ENCODE results near the gene ABR.
"Not testable (repeated sequence)": the region's sequence is repeated elsewhere in the genome, so short reads cannot be mapped to it uniquely, and the experiment has no call there.

ABR gene

DNA sequence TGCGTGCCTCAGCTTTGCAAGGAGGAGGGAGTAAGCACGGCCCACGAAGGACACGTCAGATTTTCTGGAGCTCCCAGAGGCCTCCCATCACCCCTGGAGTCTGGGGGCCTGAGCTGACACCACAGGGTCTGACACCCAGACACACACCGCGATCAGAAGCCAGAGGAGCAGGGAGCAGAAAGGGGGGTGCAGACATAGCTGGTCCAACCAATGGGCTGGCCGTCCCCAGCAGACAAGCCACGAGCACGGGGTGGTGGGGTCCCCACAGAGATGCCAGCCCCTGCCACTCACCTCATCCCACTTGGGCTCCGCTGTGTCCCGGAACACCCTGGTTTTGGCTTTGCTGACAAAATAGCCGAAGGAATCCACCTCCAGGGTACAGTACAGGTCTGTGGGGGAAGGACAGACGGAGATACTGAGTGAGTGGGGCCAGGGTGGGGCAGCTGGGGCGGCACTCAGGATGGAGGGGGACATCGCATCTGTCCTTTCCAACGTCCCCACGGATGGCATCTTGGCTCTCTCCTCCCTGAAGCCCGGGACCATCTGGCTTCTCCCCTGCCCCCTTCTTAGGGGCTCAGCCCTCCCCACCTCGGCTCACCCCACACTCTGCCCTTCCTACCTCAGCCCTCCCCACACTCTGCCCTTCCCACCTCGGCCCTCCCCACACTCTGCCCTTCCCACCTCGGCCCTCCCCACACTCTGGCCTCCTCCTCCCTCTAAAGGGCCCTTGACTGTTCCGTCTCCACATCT, 129.4 kb downstream of the ABR start:
- no peak overlapping the region for H3K27ac ChIP-seq
- no peak for TF ChIP-seq ZFX (IDR thresholded peaks at IDR 0.05)
- TF ChIP-seq, protein P1, sequence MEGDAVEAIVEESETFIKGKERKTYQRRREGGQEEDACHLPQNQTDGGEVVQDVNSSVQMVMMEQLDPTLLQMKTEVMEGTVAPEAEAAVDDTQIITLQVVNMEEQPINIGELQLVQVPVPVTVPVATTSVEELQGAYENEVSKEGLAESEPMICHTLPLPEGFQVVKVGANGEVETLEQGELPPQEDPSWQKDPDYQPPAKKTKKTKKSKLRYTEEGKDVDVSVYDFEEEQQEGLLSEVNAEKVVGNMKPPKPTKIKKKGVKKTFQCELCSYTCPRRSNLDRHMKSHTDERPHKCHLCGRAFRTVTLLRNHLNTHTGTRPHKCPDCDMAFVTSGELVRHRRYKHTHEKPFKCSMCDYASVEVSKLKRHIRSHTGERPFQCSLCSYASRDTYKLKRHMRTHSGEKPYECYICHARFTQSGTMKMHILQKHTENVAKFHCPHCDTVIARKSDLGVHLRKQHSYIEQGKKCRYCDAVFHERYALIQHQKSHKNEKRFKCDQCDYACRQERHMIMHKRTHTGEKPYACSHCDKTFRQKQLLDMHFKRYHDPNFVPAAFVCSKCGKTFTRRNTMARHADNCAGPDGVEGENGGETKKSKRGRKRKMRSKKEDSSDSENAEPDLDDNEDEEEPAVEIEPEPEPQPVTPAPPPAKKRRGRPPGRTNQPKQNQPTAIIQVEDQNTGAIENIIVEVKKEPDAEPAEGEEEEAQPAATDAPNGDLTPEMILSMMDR (conservative IDR thresholded peaks at IDR 0.05): no peak

DNA sequence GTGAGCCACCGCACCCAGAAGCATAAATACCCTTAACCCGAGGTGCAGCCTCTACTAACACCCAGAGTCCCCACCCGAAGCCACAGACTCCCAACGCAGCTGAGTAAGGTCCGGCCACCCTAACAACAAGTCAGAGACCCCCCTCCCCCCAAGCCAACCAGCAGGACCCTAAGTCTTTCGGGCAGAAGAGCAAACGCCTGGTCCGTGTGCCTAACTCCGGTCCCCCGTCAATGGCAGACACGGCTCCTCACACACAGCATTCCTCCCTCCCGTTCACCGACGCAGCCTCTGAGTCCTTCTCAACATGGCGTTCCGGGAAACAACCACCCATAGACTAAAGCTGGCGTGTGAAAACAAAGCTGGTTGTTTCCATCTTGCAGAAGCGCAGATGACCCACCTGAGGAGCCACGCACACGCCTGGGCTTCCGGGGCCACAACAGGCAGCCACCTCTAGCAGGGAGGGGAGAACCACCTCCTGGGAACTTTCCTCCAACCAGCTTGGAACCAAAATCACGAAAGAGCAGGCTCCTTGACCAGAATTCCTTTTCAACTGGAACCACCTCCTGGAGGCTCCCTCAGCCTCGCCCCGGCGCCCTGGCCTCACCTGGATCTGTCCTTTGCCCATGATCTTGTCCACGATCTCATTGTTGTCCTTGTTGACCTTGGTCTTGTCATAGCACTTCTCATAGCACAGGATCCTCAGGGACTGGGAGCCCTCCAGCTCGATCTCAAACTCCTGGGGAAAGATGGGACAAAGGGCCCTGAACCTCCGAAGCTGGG, 130.1 kb downstream of the ABR start:
- no peak for TF ChIP-seq ZFX (IDR thresholded peaks at IDR 0.05)
- TF ChIP-seq, protein P1 (conservative IDR thresholded peaks at IDR 0.05): no peak
- H3K27ac ChIP-seq: no peak overlapping the region

DNA sequence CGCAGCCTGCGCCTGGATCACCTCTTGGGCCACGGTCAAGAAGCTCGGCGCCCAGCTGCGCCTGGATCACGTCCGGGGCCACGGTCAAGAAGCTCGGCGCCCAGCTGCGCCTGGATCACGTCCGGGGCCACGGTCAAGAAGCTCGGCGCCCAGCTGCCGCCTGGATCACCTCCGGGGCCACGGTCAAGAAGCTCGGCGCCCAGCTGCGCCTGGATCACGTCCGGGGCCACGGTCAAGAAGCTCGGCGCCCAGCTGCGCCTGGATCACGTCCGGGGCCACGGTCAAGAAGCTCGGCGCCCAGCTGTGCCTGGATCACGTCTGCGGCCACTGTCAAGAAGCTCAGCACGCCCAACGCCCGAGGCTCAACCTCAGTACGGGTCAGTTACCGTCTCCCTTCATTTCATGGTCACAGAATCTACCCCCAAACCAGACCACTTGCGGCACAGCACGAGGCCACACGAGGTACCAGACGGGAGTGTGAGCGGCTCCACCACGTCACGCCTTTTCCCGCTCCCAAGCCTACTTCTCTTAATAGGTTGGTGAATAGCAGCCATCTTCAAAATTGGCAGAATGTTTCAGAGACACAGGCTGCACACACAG, 131.2 kb downstream of the ABR start:
- not testable (repeated sequence) for H3K27ac ChIP-seq

DNA sequence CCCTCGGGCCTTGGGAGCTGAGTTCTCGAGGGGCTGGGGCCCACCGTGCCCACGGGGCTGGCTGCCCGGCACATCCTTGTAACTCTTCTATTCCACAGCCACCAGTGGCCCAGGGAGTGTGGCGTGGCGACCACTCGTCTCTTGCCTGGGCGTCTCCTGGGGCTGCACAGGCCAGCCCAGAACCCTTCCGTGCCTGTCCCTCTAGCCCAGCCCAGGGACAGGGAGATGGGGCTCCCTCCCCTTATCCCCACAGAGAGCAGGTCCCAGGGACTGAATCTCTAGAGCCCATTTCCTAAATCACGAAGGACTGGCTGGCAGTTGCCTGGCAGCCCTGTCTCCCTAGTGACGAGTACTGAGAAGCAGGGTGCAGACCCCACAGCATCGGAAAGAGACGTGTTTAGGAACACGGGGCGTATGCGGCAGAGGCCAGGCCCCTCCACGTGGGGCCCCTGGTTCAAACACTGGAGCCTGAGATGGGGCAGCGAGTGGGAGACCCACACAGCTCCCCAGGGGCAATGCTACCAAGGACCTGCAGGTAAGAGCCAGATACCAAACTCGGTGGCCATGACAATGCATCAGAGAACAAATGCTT, 131.8 kb downstream of the ABR start:
- TF ChIP-seq, protein P1 (conservative IDR thresholded peaks at IDR 0.05): no peak
- no peak for TF ChIP-seq ZFX (IDR thresholded peaks at IDR 0.05)
- H3K27ac ChIP-seq: no peak overlapping the region

DNA sequence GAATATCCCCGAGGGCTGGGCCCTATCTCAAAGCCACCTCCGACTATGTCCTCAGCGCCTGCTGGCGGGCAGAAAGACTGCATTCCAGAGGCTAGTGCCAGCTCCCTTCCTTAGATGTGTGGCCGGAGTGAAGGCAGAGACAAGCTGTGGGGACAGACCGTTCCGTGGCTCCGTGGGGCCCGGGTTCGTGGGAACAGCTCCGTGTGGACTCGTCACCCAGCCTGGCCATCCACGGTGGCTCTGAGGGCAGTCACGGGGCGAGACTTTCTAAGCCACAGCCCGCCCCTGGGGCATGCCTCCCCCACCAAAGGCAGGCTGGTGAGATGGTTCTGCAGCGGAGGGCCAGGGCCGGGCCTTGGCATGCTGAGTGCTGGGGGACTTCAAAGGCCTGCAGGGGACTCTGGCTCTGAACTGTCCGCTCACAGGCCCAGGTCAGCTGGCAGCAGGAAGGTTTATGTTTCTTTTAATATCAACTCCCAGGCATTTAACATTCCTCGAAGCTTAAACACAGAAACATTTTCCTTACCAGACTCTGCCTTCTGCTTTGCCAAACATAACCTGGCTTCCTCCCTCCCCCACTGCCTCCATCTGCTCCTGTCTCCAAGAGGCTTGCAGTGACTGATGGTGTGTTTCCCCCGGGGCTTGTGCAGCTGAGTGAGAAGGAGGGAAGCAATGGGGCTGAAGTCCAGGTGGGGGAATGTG, 132.5 kb downstream of the ABR start:
- no peak overlapping the region for H3K27ac ChIP-seq
- TF ChIP-seq, protein P1 (conservative IDR thresholded peaks at IDR 0.05): no peak
- TF ChIP-seq ZFX (IDR thresholded peaks at IDR 0.05): no peak

DNA sequence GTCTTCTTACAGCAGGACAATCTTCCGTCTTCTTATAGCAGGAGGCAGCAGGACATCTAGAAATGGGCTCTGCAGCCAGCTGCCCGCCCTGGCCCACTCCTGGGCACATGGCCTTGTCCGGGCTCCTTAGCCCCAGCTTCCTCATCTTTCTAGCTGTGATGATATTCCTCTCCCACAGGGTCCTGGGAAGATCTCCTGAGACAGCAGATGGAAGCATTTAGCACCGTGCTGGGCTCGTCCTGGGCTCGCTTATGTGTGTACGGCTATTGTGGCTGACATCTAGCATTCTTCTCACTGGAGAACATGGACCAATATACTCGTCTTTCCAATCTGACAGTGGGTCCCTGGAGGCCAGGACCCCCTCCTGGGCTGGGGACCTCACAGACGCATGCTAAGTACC, 134.3 kb downstream of the ABR start:
- no peak for TF ChIP-seq ZFX (IDR thresholded peaks at IDR 0.05)
- TF ChIP-seq, protein P1 (conservative IDR thresholded peaks at IDR 0.05): no peak
- H3K27ac ChIP-seq: no peak overlapping the region

DNA sequence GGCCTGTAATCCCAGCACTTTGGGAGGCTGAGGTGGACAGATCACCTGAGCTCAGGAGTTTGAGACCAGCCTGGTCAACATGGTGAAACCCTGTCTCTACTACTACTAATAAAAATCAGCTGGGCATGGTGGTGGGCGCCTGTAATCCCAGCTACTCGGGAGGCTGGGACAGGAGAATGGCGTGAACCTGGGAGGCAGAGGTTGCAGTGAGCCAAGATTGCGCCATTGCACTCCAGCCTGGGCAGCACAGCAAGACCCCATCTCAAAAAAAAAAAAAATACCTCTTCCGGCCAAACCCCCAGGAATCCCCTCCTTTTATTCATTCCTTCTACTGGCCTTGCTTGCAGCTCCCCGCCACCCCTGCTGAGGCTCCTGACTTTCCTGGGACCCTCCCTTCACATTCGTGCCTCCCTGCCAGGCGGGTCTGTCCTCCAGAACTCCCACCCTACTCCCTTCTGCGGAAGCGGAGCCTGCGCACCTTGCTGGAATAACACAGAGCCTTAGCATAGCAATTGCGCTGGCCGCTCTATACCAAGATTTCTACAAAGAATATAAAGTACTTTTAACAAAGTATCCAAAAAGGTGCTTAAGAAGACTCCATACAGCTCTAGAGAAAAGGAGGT, 135.3 kb downstream of the ABR start:
- not testable (repeated sequence) for H3K27ac ChIP-seq

Measured in C4-2B (cell line).